HepG2 (cell line): ENCODE data around the gene FGGY. TPM values are rescaled to one million over a fixed set of nuclear protein-coding genes. Genes with fewer than 3 reads are reported as not detected.

Experiments used
- FOXC1 ChIP-seq: sonication (generic); formaldehyde crosslinking; IDR thresholded peaks from 2 replicates; pipeline ENCODE4 v1.8.0; 2022; ENCODE audit warnings: mild to moderate bottlenecking, missing genetic modification reagents, borderline replicate concordance
- HHEX ChIP-seq: IDR thresholded peaks from 2 replicates; pipeline ENCODE4 v1.6.1; 2016; ENCODE audit warnings: control low read depth
- KAT8 ChIP-seq: IDR thresholded peaks from 2 replicates; pipeline ENCODE4 v1.6.1; 2016; ENCODE audit warnings: missing genetic modification reagents, missing compliant biosample characterization
- MAF1 ChIP-seq: sonication (generic); formaldehyde crosslinking; IDR thresholded peaks from 2 replicates; pipeline ENCODE4 v1.5.0; 2020; ENCODE audit warnings: missing genetic modification reagents, borderline replicate concordance
- MYNN ChIP-seq: sonication (generic); formaldehyde crosslinking; IDR thresholded peaks from 2 replicates; pipeline ENCODE4 v1.4.0; 2020; ENCODE audit warnings: mild to moderate bottlenecking, low read depth, missing genetic modification reagents
- RARA ChIP-seq: IDR thresholded peaks from 2 replicates; pipeline ENCODE4 v1.6.1; 2016; ENCODE audit warnings: missing genetic modification reagents, missing compliant biosample characterization
- SRF ChIP-seq: IDR thresholded peaks from 2 replicates; pipeline ENCODE4 v1.6.1; 2011; ENCODE audit warnings: mild to moderate bottlenecking, low read depth, low read length, moderate library complexity
- SUZ12 ChIP-seq: fragments of 150-350 bp; IDR thresholded peaks from 2 replicates; pipeline ENCODE4 v1.6.1; 2014; ENCODE audit warnings: low read depth, low read length
- ZNF207 ChIP-seq: fragments of 450-650 bp; IDR thresholded peaks from 2 replicates; pipeline ENCODE4 v1.6.1; 2016; ENCODE audit warnings: antibody characterized with exemption, borderline replicate concordance
- ZNF430 ChIP-seq: sonication (generic); formaldehyde crosslinking; IDR thresholded peaks from 2 replicates; pipeline ENCODE4 v1.9.0; 2021; ENCODE audit warnings: mild to moderate bottlenecking, missing genetic modification reagents
- ZNF484 ChIP-seq: sonication (generic); formaldehyde crosslinking; IDR thresholded peaks from 2 replicates; pipeline ENCODE4 v1.5.1; 2020; ENCODE audit warnings: mild to moderate bottlenecking, low read depth, missing genetic modification reagents, borderline replicate concordance
- ZNF577 ChIP-seq: sonication (generic); formaldehyde crosslinking; IDR thresholded peaks from 2 replicates; pipeline ENCODE4 v1.4.0; 2020; ENCODE audit warnings: mild to moderate bottlenecking, low read depth, missing genetic modification reagents, borderline replicate concordance
- ZNF615 ChIP-seq: sonication (generic); formaldehyde crosslinking; IDR thresholded peaks from 2 replicates; pipeline ENCODE4 v1.5.0; 2020; ENCODE audit warnings: mild to moderate bottlenecking, missing genetic modification reagents, borderline replicate concordance
- polyA plus RNA-seq, 8 experiments: library from polyadenylated mRNA; depleted of rRNA in 3 of 8; stranded (reverse) in 7 of 8; unstranded in 1 of 8; fragments of >200 nt; fragmentation: Illumina TruSeq in 4 of 8; extraction: Trizol in 4 of 8; gene quantifications; 2 replicates each; pipeline versions ENCODE4 v1.2.1 to v1.2.3, GENCODE V29; 2011 to 2016; ENCODE audit warnings: low read depth in 4 of 8, missing spikeins in 1 of 8, mixed read lengths in 1 of 8; ENCODE audit not compliant: insufficient read depth in 1 of 8
- total RNA-seq, 5 experiments: library from RNA; depleted of rRNA; stranded (reverse); fragments of >200 nt; fragmentation: Illumina TruSeq; extraction: Trizol; gene quantifications; 2 replicates each; pipeline ENCODE4 v1.2.3, GENCODE V29; 2016; ENCODE audit warnings: low read depth in 1 of 5
- TF ChIP-seq, protein P1 (sequence below), 2 experiments: IDR thresholded peaks; 2 replicates each; pipeline ENCODE4 v1.6.1; 2011 to 2012; ENCODE audit warnings: low read length in 2 of 2, borderline replicate concordance in 1 of 2, low read depth in 1 of 2, mild to moderate bottlenecking in 1 of 2, moderate library complexity in 1 of 2
- TF ChIP-seq, protein P2 (sequence below): sonication (generic); formaldehyde crosslinking; IDR thresholded peaks from 2 replicates; pipeline ENCODE4 v1.8.0; 2022; ENCODE audit warnings: mild to moderate bottlenecking, missing genetic modification reagents; ENCODE audit not compliant: insufficient replicate concordance
- TF ChIP-seq, protein P3 (sequence below): IDR thresholded peaks from 2 replicates; pipeline ENCODE4 v1.6.1; 2016; ENCODE audit warnings: low read depth
- TF ChIP-seq, protein P4 (sequence below): sonication (generic); formaldehyde crosslinking; conservative IDR thresholded peaks from 2 replicates; pipeline ENCODE4 v1.4.0; 2020; ENCODE audit warnings: mild to moderate bottlenecking, missing genetic modification reagents, moderate library complexity
- TF ChIP-seq, protein P5 (sequence below): sonication (generic); formaldehyde crosslinking; IDR thresholded peaks from 2 replicates; pipeline ENCODE4 v1.4.0; 2020; ENCODE audit warnings: missing genetic modification reagents

The FGGY gene
- total and polyA plus RNA-seq, 2 of the 13 experiments (the other 11 are each of a cell fraction or from before 2014, with no cell fraction given) = 15.7 to 27.5 TPM

DNA sequence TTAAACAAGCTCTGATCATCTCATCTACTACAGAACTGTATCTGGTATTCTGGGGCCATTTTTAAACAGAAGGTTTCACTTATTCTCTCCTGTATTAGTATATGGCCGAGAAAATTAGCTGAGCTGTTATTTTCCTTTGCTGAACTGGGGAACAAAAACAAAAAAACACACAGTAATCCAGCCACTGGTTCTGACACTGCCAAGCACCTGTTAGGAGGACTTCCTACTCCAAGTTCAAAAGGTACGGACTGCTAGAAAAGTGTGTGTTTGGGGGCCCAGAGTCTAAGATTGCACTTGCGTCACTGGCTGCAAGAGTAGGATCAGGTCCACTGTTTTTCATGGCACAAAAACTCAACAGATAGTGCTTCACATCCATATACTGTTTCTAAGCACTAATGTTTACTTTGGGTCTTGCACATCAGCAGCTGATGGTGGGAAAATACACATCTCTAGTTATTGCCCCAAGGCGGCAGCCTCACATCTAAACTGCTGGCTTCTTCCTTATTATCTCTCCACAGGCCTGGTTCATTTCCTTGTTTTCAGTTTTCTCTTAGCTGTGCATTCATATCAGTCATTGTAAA lies 226.1 kb downstream of the FGGY start (continued):
- TF ChIP-seq ZNF207 (no peak), SRF (no peak), ZNF577 (CRISPR knock-in tag) (no peak), FOXC1 (no peak), ZNF484 (no peak), ZNF615 (no peak), RARA (CRISPR knock-in tag) (peak; percentile 70), HHEX (CRISPR knock-in tag) (no peak; the same call in 1 of the 2 replicates), ZNF430 (CRISPR knock-in tag) (no peak), SUZ12 (no peak), MAF1 (CRISPR knock-in tag) (no peak), MYNN (no peak), KAT8 (CRISPR knock-in tag) (peak; percentile 57; the same call in 1 of the 2 replicates)
- TF ChIP-seq, protein P1, sequence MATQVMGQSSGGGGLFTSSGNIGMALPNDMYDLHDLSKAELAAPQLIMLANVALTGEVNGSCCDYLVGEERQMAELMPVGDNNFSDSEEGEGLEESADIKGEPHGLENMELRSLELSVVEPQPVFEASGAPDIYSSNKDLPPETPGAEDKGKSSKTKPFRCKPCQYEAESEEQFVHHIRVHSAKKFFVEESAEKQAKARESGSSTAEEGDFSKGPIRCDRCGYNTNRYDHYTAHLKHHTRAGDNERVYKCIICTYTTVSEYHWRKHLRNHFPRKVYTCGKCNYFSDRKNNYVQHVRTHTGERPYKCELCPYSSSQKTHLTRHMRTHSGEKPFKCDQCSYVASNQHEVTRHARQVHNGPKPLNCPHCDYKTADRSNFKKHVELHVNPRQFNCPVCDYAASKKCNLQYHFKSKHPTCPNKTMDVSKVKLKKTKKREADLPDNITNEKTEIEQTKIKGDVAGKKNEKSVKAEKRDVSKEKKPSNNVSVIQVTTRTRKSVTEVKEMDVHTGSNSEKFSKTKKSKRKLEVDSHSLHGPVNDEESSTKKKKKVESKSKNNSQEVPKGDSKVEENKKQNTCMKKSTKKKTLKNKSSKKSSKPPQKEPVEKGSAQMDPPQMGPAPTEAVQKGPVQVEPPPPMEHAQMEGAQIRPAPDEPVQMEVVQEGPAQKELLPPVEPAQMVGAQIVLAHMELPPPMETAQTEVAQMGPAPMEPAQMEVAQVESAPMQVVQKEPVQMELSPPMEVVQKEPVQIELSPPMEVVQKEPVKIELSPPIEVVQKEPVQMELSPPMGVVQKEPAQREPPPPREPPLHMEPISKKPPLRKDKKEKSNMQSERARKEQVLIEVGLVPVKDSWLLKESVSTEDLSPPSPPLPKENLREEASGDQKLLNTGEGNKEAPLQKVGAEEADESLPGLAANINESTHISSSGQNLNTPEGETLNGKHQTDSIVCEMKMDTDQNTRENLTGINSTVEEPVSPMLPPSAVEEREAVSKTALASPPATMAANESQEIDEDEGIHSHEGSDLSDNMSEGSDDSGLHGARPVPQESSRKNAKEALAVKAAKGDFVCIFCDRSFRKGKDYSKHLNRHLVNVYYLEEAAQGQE (IDR thresholded peaks at IDR 0.05; ENCODE audit: borderline replicate concordance in 1 of 2, low read depth in 1 of 2, low read length in 2 of 2) = peak in 1 of 2 experiments; percentile 6; a peak in 1 of 4 replicates
- TF ChIP-seq, protein P2, sequence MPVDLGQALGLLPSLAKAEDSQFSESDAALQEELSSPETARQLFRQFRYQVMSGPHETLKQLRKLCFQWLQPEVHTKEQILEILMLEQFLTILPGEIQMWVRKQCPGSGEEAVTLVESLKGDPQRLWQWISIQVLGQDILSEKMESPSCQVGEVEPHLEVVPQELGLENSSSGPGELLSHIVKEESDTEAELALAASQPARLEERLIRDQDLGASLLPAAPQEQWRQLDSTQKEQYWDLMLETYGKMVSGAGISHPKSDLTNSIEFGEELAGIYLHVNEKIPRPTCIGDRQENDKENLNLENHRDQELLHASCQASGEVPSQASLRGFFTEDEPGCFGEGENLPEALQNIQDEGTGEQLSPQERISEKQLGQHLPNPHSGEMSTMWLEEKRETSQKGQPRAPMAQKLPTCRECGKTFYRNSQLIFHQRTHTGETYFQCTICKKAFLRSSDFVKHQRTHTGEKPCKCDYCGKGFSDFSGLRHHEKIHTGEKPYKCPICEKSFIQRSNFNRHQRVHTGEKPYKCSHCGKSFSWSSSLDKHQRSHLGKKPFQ (CRISPR knock-in tag) = no peak
- TF ChIP-seq, protein P3, sequence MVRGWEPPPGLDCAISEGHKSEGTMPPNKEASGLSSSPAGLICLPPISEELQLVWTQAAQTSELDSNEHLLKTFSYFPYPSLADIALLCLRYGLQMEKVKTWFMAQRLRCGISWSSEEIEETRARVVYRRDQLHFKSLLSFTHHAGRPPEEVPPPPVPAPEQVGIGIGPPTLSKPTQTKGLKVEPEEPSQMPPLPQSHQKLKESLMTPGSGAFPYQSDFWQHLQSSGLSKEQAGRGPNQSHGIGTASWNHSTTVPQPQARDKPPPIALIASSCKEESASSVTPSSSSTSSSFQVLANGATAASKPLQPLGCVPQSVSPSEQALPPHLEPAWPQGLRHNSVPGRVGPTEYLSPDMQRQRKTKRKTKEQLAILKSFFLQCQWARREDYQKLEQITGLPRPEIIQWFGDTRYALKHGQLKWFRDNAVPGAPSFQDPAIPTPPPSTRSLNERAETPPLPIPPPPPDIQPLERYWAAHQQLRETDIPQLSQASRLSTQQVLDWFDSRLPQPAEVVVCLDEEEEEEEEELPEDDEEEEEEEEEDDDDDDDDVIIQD = 0 out of 2 replicates have a peak, but pooled peaks have one; percentile 35
- TF ChIP-seq, protein P4, sequence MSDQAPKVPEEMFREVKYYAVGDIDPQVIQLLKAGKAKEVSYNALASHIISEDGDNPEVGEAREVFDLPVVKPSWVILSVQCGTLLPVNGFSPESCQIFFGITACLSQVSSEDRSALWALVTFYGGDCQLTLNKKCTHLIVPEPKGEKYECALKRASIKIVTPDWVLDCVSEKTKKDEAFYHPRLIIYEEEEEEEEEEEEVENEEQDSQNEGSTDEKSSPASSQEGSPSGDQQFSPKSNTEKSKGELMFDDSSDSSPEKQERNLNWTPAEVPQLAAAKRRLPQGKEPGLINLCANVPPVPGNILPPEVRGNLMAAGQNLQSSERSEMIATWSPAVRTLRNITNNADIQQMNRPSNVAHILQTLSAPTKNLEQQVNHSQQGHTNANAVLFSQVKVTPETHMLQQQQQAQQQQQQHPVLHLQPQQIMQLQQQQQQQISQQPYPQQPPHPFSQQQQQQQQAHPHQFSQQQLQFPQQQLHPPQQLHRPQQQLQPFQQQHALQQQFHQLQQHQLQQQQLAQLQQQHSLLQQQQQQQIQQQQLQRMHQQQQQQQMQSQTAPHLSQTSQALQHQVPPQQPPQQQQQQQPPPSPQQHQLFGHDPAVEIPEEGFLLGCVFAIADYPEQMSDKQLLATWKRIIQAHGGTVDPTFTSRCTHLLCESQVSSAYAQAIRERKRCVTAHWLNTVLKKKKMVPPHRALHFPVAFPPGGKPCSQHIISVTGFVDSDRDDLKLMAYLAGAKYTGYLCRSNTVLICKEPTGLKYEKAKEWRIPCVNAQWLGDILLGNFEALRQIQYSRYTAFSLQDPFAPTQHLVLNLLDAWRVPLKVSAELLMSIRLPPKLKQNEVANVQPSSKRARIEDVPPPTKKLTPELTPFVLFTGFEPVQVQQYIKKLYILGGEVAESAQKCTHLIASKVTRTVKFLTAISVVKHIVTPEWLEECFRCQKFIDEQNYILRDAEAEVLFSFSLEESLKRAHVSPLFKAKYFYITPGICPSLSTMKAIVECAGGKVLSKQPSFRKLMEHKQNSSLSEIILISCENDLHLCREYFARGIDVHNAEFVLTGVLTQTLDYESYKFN (CRISPR knock-in tag) = peak; percentile 80
- TF ChIP-seq, protein P5, sequence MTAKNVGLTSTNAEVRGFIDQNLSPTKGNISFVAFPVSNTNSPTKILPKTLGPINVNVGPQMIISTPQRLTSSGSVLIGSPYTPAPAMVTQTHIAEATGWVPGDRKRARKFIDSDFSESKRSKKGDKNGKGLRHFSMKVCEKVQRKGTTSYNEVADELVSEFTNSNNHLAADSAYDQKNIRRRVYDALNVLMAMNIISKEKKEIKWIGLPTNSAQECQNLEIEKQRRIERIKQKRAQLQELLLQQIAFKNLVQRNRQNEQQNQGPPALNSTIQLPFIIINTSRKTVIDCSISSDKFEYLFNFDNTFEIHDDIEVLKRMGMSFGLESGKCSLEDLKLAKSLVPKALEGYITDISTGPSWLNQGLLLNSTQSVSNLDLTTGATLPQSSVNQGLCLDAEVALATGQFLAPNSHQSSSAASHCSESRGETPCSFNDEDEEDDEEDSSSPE (CRISPR knock-in tag) = no peak
